GM12878 (cell line): Measurements from ENCODE around the gene PRPF6. TPM values are rescaled to one million over a fixed set of nuclear protein-coding genes. Genes with fewer than 3 reads are reported as not detected.
A peak's percentile ranks its signal among the peaks of the same experiment; 100 is the strongest.

Source experiments
- ATAC-seq: fragments of 200-7000 bp; cut with Tn5 transposase; 3 replicates; pipeline ENCODE4 v1.9.1; 2020; ENCODE audit warnings: mild to moderate bottlenecking, moderate library complexity
- BruUV-seq: library from RNA; stranded (reverse); fragments of 400-500 nt; replicated peaks from 2 replicates; lab custom pipeline; 2021; lab: Mats Ljungman, UMichigan
- CTCF ChIA-PET: fragments of 300-600 bp; sonication (Branson Sonifier 250); formaldehyde crosslinking; extraction: SDS; loops from one replicate; lab custom pipeline; 2021; ENCODE audit warnings: inconsistent platforms; lab: Yijun Ruan, JAX
- POLR2A ChIA-PET: fragments of 350-600 bp; formaldehyde crosslinking; extraction: SDS; loops from one replicate; lab custom pipeline; 2021; ENCODE audit warnings: inconsistent platforms; lab: Charles Lee
- RAD21 ChIA-PET: fragments of 300-600 bp; sonication (Branson Sonifier 250); formaldehyde crosslinking; loops from one replicate; lab custom pipeline; 2023; ENCODE audit warnings: antibody characterized with exemption; ENCODE audit not compliant: unreplicated experiment; lab: Charles Lee
- SMC1A ChIA-PET: fragments of 300-600 bp; sonication (Branson Sonifier 250); formaldehyde crosslinking; loops from one replicate; lab custom pipeline; 2023; ENCODE audit not compliant: unreplicated experiment, uncharacterized antibody; lab: Charles Lee
- DNase-seq: peaks from one replicate; pipeline ENCODE4 v3.0.0-alpha.2; 2011; ENCODE audit warnings: low read depth, low spot score
- FAIRE-seq: peaks from 3 replicates; lab custom pipeline; 2011; peaks lifted over from hg19 to GRCh38; lab: Jason Lieb, UNC
- H2AFZ ChIP-seq: 2 replicates; pipeline ENCODE4 v1.6.0; 2011; ENCODE audit warnings: low read depth, low read length, control low read depth; ENCODE audit not compliant: control insufficient read depth
- H3K27ac ChIP-seq: 2 replicates; pipeline ENCODE4 v1.5.1; 2011; ENCODE audit warnings: control low read depth; ENCODE audit not compliant: control insufficient read depth, insufficient read depth
- H3K27me3 ChIP-seq, 2 experiments: replicated peaks in 1 of 2; 2 replicates each; pipeline versions ENCODE4 v1.6.0 to v1.6.1; 2011; ENCODE audit warnings: low read length in 1 of 2; ENCODE audit not compliant: control insufficient read depth in 2 of 2, insufficient read depth in 2 of 2
- H3K36me3 ChIP-seq, 2 experiments: 2 replicates each; pipeline ENCODE4 v1.5.1; 2011; ENCODE audit warnings: low read length in 1 of 2; ENCODE audit not compliant: control insufficient read depth in 2 of 2, insufficient read depth in 2 of 2
- H3K4me1 ChIP-seq: 2 replicates; pipeline ENCODE4 v1.6.1; 2011; ENCODE audit warnings: mild to moderate bottlenecking, low read length, moderate library complexity, mixed read lengths; ENCODE audit not compliant: control insufficient read depth, insufficient read depth
- H3K4me2 ChIP-seq: 2 replicates; pipeline ENCODE4 v1.6.0; 2011; ENCODE audit warnings: control low read depth; ENCODE audit not compliant: control insufficient read depth, insufficient read depth
- H3K4me3 ChIP-seq: fragments of 200-600 bp; sonication (generic); 2 replicates; pipeline ENCODE4 v1.5.1; 2016
- H3K79me2 ChIP-seq: 2 replicates; pipeline ENCODE4 v1.6.0; 2011; ENCODE audit warnings: low read length; ENCODE audit not compliant: control insufficient read depth, insufficient read depth
- H3K9ac ChIP-seq: 2 replicates; pipeline ENCODE4 v1.8.0; 2011; ENCODE audit warnings: low read length, control low read depth, mixed read lengths; ENCODE audit not compliant: control insufficient read depth, insufficient read depth
- H3K9me3 ChIP-seq: replicated peaks from 3 replicates; pipeline ENCODE4 v1.5.1; 2011; ENCODE audit warnings: mild to moderate bottlenecking, low read length; ENCODE audit not compliant: control insufficient read depth, insufficient read depth
- H4K20me1 ChIP-seq: 2 replicates; pipeline ENCODE4 v1.6.0; 2011; ENCODE audit not compliant: control insufficient read depth, insufficient read depth
- BACH1 ChIP-seq: fragments of 450-650 bp; IDR thresholded peaks from 2 replicates; pipeline ENCODE4 v1.6.1; 2017; ENCODE audit warnings: mild to moderate bottlenecking, borderline replicate concordance
- BCL11A ChIP-seq: IDR thresholded peaks from 2 replicates; pipeline ENCODE4 v1.6.1; 2011; ENCODE audit warnings: low read depth, low read length
- BRCA1 ChIP-seq: IDR thresholded peaks from 2 replicates; pipeline ENCODE4 v1.6.1; 2011; ENCODE audit warnings: low read depth, low read length, improper control_type of control experiment
- CHD2 ChIP-seq: IDR thresholded peaks from 2 replicates; pipeline ENCODE4 v1.6.1; 2011; ENCODE audit warnings: low read depth, low read length, improper control_type of control experiment, borderline replicate concordance
- DPF2 ChIP-seq: fragments of 450-650 bp; IDR thresholded peaks from 2 replicates; pipeline ENCODE4 v1.6.1; 2017; ENCODE audit warnings: mild to moderate bottlenecking
- EGR1 ChIP-seq, 2 experiments: IDR thresholded peaks; 1 replicate in 1 of 2; 2 replicates in 1 of 2; pipeline ENCODE4 v1.6.1; 2011 to 2012; ENCODE audit warnings: low read depth in 2 of 2, low read length in 2 of 2, borderline replicate concordance in 1 of 2, mild to moderate bottlenecking in 1 of 2, moderate library complexity in 1 of 2
- ETV6 ChIP-seq, 2 experiments: fragments of 450-650 bp in 1 of 2; IDR thresholded peaks in 1 of 2; conservative IDR thresholded peaks in 1 of 2; 2 replicates each; pipeline ENCODE4 v1.6.1; 2014; ENCODE audit warnings: antibody characterized with exemption in 1 of 2, borderline replicate concordance in 1 of 2, low read depth in 1 of 2, mild to moderate bottlenecking in 1 of 2, moderate library complexity in 1 of 2
- GATAD2B ChIP-seq: fragments of 450-650 bp; conservative IDR thresholded peaks from 2 replicates; pipeline ENCODE4 v1.6.1; 2017; ENCODE audit warnings: low read depth, mild to moderate bottlenecking, moderate library complexity
- LARP7 ChIP-seq: fragments of 450-650 bp; IDR thresholded peaks from 2 replicates; pipeline ENCODE4 v1.6.1; 2017; ENCODE audit warnings: mild to moderate bottlenecking
- MYC ChIP-seq: IDR thresholded peaks from 2 replicates; pipeline ENCODE4 v1.6.1; 2011; ENCODE audit warnings: mild to moderate bottlenecking, low read length, moderate library complexity, inconsistent platforms; ENCODE audit not compliant: insufficient read depth, insufficient replicate concordance, insufficient read length, severe bottlenecking
- NBN ChIP-seq: fragments of 450-650 bp; IDR thresholded peaks from 2 replicates; pipeline ENCODE4 v1.6.1; 2016
- NFYB ChIP-seq: IDR thresholded peaks from 2 replicates; pipeline ENCODE4 v1.6.1; 2011; ENCODE audit warnings: low read depth, mild to moderate bottlenecking, low read length, improper control_type of control experiment, moderate library complexity; ENCODE audit not compliant: insufficient read depth
- NR2C1 ChIP-seq: fragments of 450-650 bp; IDR thresholded peaks from 2 replicates; pipeline ENCODE4 v1.6.1; 2017; ENCODE audit warnings: antibody characterized with exemption, mild to moderate bottlenecking, moderate library complexity
- NR2F1 ChIP-seq: fragments of 450-650 bp; conservative IDR thresholded peaks from 2 replicates; pipeline ENCODE4 v1.6.1; 2017; ENCODE audit warnings: mild to moderate bottlenecking
- NRF1 ChIP-seq: conservative IDR thresholded peaks from 2 replicates; pipeline ENCODE4 v1.6.1; 2011; ENCODE audit warnings: mild to moderate bottlenecking, low read depth, low read length, improper control_type of control experiment
- POLR2A ChIP-seq: IDR thresholded peaks from 2 replicates; pipeline ENCODE4 v1.6.1; 2011; ENCODE audit warnings: low read depth, mild to moderate bottlenecking, low read length
- SREBF1 ChIP-seq: IDR thresholded peaks from 2 replicates; pipeline ENCODE4 v1.6.1; 2012; ENCODE audit warnings: mild to moderate bottlenecking, low read length
- SRF ChIP-seq, 2 experiments: IDR thresholded peaks; 2 replicates each; pipeline ENCODE4 v1.6.1; 2011; ENCODE audit warnings: low read depth in 2 of 2, low read length in 2 of 2, mild to moderate bottlenecking in 1 of 2, moderate library complexity in 1 of 2
- TCF12 ChIP-seq: IDR thresholded peaks from 2 replicates; pipeline ENCODE4 v1.6.1; 2011; ENCODE audit warnings: low read depth, mild to moderate bottlenecking, low read length
- WGBS: methylation state at CpG from one replicate; pipeline ENCODE4 v1.1.6; 2016; ENCODE audit warnings: low lambda C conversion rate; ENCODE audit not compliant: insufficient replicate concordance, insufficient coverage; ENCODE audit errors: missing lambda C conversion rate; 5-methylcytosine and 5-hydroxymethylcytosine counted together
- in situ Hi-C: fragments of 300-500 bp; cut with MboI; formaldehyde crosslinking; loops from 9 replicates; pipeline ENCODE4 v1.14.3; 2018; ENCODE audit warnings: mixed read lengths
- intact Hi-C: fragments of 100-400 bp; cut with micrococcal nuclease; formaldehyde crosslinking; loops from one replicate; pipeline ENCODE4 v1.14.2; 2022; ENCODE audit not compliant: unreplicated experiment
- polyA plus RNA-seq, 11 experiments: library from polyadenylated mRNA; depleted of rRNA in 4 of 11; unstranded in 6 of 11; stranded (reverse) in 5 of 11; fragments of >200 nt; fragmentation: Nextera tagmentation in 4 of 11; fragmentation: Illumina TruSeq in 1 of 11; extraction: Ambion mirVana in 4 of 11; extraction: Trizol in 1 of 11; gene quantifications; 1 replicate in 1 of 11; 2 replicates in 10 of 11; pipeline versions ENCODE4 v1.2.1 to v1.2.3, GENCODE V29; 2011 to 2016; ENCODE audit warnings: inconsistent platforms in 2 of 11, missing spikeins in 2 of 11, low read depth in 1 of 11
- total RNA-seq, 4 experiments: library from RNA; depleted of rRNA in 3 of 4; stranded (reverse); fragments of >200 nt in 3 of 4; fragmentation: Illumina TruSeq in 1 of 4; extraction: Trizol in 1 of 4; gene quantifications; 2 replicates each; pipeline versions ENCODE4 v1.2.1 to v1.2.3, GENCODE V29; 2013 to 2021
- TF ChIP-seq, protein P1 (sequence below): IDR thresholded peaks from 2 replicates; pipeline ENCODE4 v1.6.1; 2011; ENCODE audit warnings: borderline replicate concordance, low read depth, mild to moderate bottlenecking, moderate library complexity, low read length; ENCODE audit not compliant: insufficient read depth, poor library complexity, severe bottlenecking

PRPF6 gene
- total and polyA plus RNA-seq, 10 of the 15 experiments (the other 5 are each of a cell fraction or from before 2014, with no cell fraction given), result 5.0 to 102 (median 71.3) TPM

DNA sequence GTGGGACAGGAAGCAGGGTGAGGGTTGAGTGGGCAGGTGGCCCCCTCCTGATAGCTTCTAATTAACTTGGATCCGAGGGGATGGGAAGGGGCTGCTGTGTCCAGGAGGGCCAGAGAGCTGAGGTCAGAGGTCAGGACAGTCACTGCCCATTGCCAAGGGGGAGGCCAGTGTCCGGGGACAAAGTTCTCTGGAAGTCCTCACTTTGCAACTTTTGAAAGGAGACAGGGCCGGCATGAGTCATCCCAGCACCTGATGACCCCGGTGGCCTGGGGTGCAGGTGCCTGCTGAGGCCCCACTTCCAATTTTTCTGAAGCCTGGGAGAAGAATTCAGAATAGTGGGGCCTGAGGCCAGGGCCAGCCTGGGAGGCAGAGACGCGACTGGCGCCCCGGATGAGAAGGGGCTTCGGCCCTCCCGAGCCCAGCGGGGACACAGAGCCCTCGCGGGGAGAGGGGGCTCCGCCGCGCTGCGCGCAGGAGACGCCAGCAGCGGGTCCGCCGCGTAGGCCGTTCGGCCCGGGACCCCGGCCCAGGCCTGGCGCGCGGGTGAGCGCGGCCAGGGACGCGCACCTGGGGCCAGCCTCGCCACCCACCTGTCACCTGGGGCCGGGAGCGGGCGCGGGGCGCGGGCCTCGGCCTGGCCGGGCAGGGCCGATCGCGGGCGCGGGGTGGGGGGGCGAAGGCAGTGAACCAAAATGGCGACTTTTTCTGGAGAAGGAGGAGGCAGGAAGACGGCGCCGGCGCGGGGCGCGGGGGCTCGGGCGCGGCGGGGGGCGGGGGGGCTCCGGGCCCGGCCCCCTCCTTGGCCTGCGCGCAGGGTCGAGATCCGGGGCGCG is 11.8 kb upstream of the PRPF6 start (continued):
- TF ChIP-seq, protein P1, sequence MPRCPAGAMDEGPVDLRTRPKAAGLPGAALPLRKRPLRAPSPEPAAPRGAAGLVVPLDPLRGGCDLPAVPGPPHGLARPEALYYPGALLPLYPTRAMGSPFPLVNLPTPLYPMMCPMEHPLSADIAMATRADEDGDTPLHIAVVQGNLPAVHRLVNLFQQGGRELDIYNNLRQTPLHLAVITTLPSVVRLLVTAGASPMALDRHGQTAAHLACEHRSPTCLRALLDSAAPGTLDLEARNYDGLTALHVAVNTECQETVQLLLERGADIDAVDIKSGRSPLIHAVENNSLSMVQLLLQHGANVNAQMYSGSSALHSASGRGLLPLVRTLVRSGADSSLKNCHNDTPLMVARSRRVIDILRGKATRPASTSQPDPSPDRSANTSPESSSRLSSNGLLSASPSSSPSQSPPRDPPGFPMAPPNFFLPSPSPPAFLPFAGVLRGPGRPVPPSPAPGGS, result no peak
- no peak for TF ChIP-seq TCF12
- no peak for TF ChIP-seq SRF (IDR thresholded peaks at IDR 0.05; ENCODE audit: low read depth in 2 of 2, low read length in 2 of 2)
- TF ChIP-seq BACH1, result 0 out of 2 replicates have a peak, but pooled peaks have one; percentile 52
- no peak for TF ChIP-seq SREBF1
- no peak for TF ChIP-seq MYC
- peak; percentile 90 for TF ChIP-seq NR2F1
- TF ChIP-seq NR2C1, result peak; percentile 62

DNA sequence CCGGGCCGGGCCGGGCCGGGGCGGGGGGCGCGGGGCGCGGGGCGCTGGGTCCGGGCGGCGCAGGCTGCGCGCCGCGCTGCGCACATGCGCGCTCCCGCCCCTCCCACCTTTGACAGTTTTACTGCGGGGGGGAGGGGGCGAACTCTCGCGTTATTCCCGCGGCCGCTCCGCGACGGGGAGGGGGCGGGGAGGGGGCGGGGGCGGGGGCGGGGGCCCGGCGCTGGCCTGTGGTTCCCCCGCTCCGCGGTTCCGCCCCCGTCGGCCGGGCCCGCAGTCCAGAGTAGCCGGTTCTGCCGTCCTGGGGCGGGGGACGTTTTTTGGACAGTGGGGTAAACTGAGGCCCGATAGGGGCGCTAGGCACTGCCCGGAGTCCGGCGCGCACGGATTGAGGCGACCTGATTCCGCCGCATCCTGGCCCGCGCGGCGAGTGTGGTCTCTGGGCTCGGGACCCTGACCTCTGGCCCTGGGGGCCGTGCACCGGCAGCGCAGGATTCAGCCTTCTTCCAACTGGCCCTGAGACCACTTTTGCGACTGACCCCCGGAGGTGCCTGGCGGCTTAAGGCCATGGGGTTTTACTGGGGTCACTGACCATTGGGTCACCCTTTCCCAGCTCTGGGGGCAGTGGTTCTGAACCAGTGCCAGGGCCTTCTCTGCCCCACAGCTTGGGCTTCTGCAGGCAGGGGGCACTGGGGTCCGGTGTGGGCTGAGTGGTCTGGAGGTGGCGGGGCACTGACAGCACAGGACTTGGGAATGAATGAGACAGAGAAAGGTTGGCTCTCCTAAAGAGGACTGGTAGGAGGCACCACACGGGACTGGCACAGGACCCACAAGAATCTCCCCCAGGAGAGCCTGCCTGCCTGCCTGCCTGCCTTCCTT is 10.9 kb upstream of the PRPF6 start, which contains the start of gene ZNF512B:
ZNF512B (minus strand) TSS at position 93 of the 876 bp plus-strand sequence. CDS start 1,980 bp downstream, outside the sequence.
- H3K4me1 ChIP-seq, result peaks cover 11% of the 10 kb centered on the region
- TF ChIP-seq ETV6 (conservative IDR thresholded peaks at IDR 0.05 in 1 of 2, IDR thresholded peaks at IDR 0.05 in 1 of 2; ENCODE audit: borderline replicate concordance in 1 of 2, low read depth in 1 of 2), result peak in 1 of 2 experiments; percentile 85; a peak in 2 of 4 replicates
- peak; percentile 17; the same call in 1 of the 2 replicates for TF ChIP-seq LARP7
- no peak for TF ChIP-seq BCL11A
- TF ChIP-seq NRF1, result peak; percentile 28; the same call in 1 of the 2 replicates
- TF ChIP-seq NFYB, result no peak
- no peak for TF ChIP-seq NBN
- peak in 1 of 2 experiments; percentile 66; a peak in 1 of 3 replicates for TF ChIP-seq EGR1 (IDR thresholded peaks at IDR 0.05; ENCODE audit: borderline replicate concordance in 1 of 2, low read depth in 2 of 2, low read length in 2 of 2)
- peak; percentile 61; the same call in 1 of the 2 replicates for TF ChIP-seq DPF2
- peak; percentile 64 for TF ChIP-seq BRCA1
- peak; percentile 69; the same call in 1 of the 2 replicates for TF ChIP-seq GATAD2B
- TF ChIP-seq CHD2, result peak; percentile 95
- TF ChIP-seq POLR2A, result peak; percentile 49
- TF ChIP-seq NR2F1, result peak; percentile 85
- ChIA-PET SMC1A (no interaction called here), RAD21 (no interaction called here), POLR2A (no interaction called here), CTCF (no interaction called here)
- H3K9ac ChIP-seq, result peak within 1 kb of the TSS; percentile 92
- ATAC-seq (peak; percentile 49), DNase-seq (no peak), FAIRE-seq (no peak)
- H3K4me2 ChIP-seq, result peak within 1 kb of the TSS; percentile 97
- 12% methylated on average over 43 of the region's 73 CpGs for WGBS
- no peaks in the 10 kb centered on the region for H3K27me3 ChIP-seq
- intact Hi-C loops (loop anchor here (5.0 kb wide), 1 partner anchor 433 kb away; the partner anchor contains the start of gene PTK6), in situ Hi-C loops (no loop called here)
- H4K20me1 ChIP-seq, result no peaks in the 10 kb centered on the region
- H3K36me3 ChIP-seq, result peaks cover 6 to 14% of the 10 kb centered on the region in 2 experiments; a peak in 3 of 4 replicates
- H3K79me2 ChIP-seq, result peaks cover 15% of the 10 kb centered on the region
- H3K27ac ChIP-seq, result peak within 1 kb of the TSS; percentile 72
- BruUV-seq, result no TSS peak
- peak within 1 kb of the TSS; percentile 82 for H3K4me3 ChIP-seq
- H2AFZ ChIP-seq, result peak within 1 kb of the TSS; percentile 47
- no peaks in the 10 kb centered on the region for H3K9me3 ChIP-seq
